Measurements from ENCODE around the gene SIAH2.

GRCh38 chr3:150766742-150767141 is 3.8 kb upstream of the SIAH2 start:
- no peak for TF ChIP-seq CTCF (IDR thresholded peaks at IDR 0.05)
- TF ChIP-seq POLR2AphosphoS5 (IDR thresholded peaks at IDR 0.05) = no peak
- no peak for TF ChIP-seq POLR2A (IDR thresholded peaks at IDR 0.05)

Data from breast epithelium (tissue), 3 donors.